ENCODE measurements around the gene SGCD. TPM values are rescaled to one million over a fixed set of nuclear protein-coding genes. Genes with fewer than 3 reads are reported as not detected.

The SGCD gene
- total and polyA plus RNA-seq, 2 of the 4 experiments (the other 2 are of a cell fraction): 5.8 to 10.6 TPM

- Histone ChIP-seq H3K4me3 (ENCODE audit: insufficient read depth, low read depth, low read length) (no peak overlapping the region), H4K20me1 (ENCODE audit: insufficient read depth, low read length) (no peaks in the 10 kb centered on the region), H3K56ac (ENCODE audit: extremely low read depth, insufficient read depth, low read length) (no peak overlapping the region), H3K4me1 (ENCODE audit: control insufficient read depth, insufficient read depth, low read length) (no peaks in the 10 kb centered on the region), H4K8ac (ENCODE audit: low read depth in 2 of 2, low read length in 2 of 2) (no peak overlapping the region), H3K9ac (ENCODE audit: low read depth, low read length) (no peak overlapping the region), H3K18ac (ENCODE audit: low read depth, low read length) (no peak overlapping the region), H2AK5ac (ENCODE audit: low read depth, low read length) (no peak overlapping the region), H3K36me3 (ENCODE audit: control insufficient read depth, insufficient read depth, low read length) (no peaks in the 10 kb centered on the region), H2BK20ac (ENCODE audit: low read depth, low read length) (no peak overlapping the region), H3K9me1 (ENCODE audit: insufficient read depth, low read length) (no peaks in the 10 kb centered on the region), H4K91ac (ENCODE audit: insufficient read depth, low read depth, low read length) (no peak overlapping the region), H2BK120ac (ENCODE audit: low read depth, low read length) (no peak overlapping the region), H3K23ac (ENCODE audit: low read depth, low read length) (no peak overlapping the region), H2BK15ac (ENCODE audit: low read depth, low read length) (no peak overlapping the region), H3K14ac (replicated peaks; ENCODE audit: low read depth, low read length) (no peak overlapping the region), H3K4ac (ENCODE audit: low read depth, low read length) (no peak overlapping the region), H3K79me1 (ENCODE audit: low read depth in 1 of 2, low read length in 2 of 2) (no peaks in the 10 kb centered on the region), H2BK5ac (ENCODE audit: low read depth, low read length, poor library complexity, severe bottlenecking) (no peak overlapping the region), H3K27me3 (ENCODE audit: control insufficient read depth, insufficient read depth, low read length) (no peaks in the 10 kb centered on the region), H3K9me3 (ENCODE audit: control insufficient read depth, insufficient read depth, low read length) (no peaks in the 10 kb centered on the region), H2AK9ac (replicated peaks; ENCODE audit: low read depth, low read length, poor library complexity) (no peak overlapping the region), H3K4me2 (ENCODE audit: low read depth, low read length) (no peak overlapping the region), H4K5ac (ENCODE audit: low read depth, low read length) (no peak overlapping the region), H3K27ac (ENCODE audit: insufficient read depth, low read length) (no peak overlapping the region), H2AFZ (replicated peaks; ENCODE audit: low read length, poor library complexity) (no peak overlapping the region)
- DNase-seq (no peak), ATAC-seq (ENCODE audit: low read depth) (no peak)
- in situ Hi-C loops (cut with MboI; ENCODE audit: low sequenced_read_pairs): no loop called here
- no peak for TF ChIP-seq SMC3 (IDR thresholded peaks at IDR 0.05; ENCODE audit: low read depth, low read length)
- TF ChIP-seq BHLHE40 (IDR thresholded peaks at IDR 0.05; ENCODE audit: low read depth, low read length): no peak
- TF ChIP-seq POLR2A (IDR thresholded peaks at IDR 0.05; ENCODE audit: low read depth, low read length): no peak
- TF ChIP-seq CEBPB (IDR thresholded peaks at IDR 0.05; ENCODE audit: low read depth, low read length): no peak
- TF ChIP-seq CHD1 (IDR thresholded peaks at IDR 0.05; ENCODE audit: low read depth, low read length): no peak
- TF ChIP-seq ELK1 (IDR thresholded peaks at IDR 0.05; ENCODE audit: borderline replicate concordance, low read depth, low read length): no peak
- no peak for TF ChIP-seq MXI1 (IDR thresholded peaks at IDR 0.05; ENCODE audit: borderline replicate concordance, low read depth, low read length)
- TF ChIP-seq RCOR1 (IDR thresholded peaks at IDR 0.05; ENCODE audit: insufficient replicate concordance, low read length): no peak
- no peak for TF ChIP-seq FOS (IDR thresholded peaks at IDR 0.05; ENCODE audit: low read depth, low read length)
- TF ChIP-seq RFX5 (IDR thresholded peaks at IDR 0.05; ENCODE audit: low read depth, low read length): no peak
- no peak for TF ChIP-seq NFE2L2 (IDR thresholded peaks at IDR 0.05; ENCODE audit: low read depth, low read length)
- no peak for TF ChIP-seq CTCF (conservative IDR thresholded peaks at IDR 0.05; ENCODE audit: low read depth, low read length)
- TF ChIP-seq RAD21 (IDR thresholded peaks at IDR 0.05; ENCODE audit: low read length): no peak
- no peak for TF ChIP-seq MAZ (IDR thresholded peaks at IDR 0.05; ENCODE audit: borderline replicate concordance, low read depth, low read length)
- TF ChIP-seq USF2 (IDR thresholded peaks at IDR 0.05; ENCODE audit: low read depth, low read length): no peak
- ChIA-PET CTCF (no interaction called here), POLR2A (ENCODE audit: unreplicated experiment) (interaction anchor here (0.6 kb wide), 1 partner anchor 152 kb away, joined by 7 read pairs; no protein-coding TSS in a partner anchor)
- intact Hi-C loops (cut with micrococcal nuclease): no loop called here
- no TSS peak for BruUV-seq (replicated peaks)
- dilution Hi-C loops (cut with HindIII; ENCODE audit: low sequenced_read_pairs, unreplicated experiment): no loop called here
- no CpG with 5 or more reads among the region's 3 CpGs for WGBS, 2 experiments (ENCODE audit: extremely low coverage in 2 of 2, insufficient read length in 1 of 2)
These were observed 408.5 kb downstream of the SGCD start for GRCh38 chr5:156735477-156735876.

Measured in IMR-90 (cell line).